Measurements from ENCODE around the gene PLCB3.

The PLCB3 gene

DNA sequence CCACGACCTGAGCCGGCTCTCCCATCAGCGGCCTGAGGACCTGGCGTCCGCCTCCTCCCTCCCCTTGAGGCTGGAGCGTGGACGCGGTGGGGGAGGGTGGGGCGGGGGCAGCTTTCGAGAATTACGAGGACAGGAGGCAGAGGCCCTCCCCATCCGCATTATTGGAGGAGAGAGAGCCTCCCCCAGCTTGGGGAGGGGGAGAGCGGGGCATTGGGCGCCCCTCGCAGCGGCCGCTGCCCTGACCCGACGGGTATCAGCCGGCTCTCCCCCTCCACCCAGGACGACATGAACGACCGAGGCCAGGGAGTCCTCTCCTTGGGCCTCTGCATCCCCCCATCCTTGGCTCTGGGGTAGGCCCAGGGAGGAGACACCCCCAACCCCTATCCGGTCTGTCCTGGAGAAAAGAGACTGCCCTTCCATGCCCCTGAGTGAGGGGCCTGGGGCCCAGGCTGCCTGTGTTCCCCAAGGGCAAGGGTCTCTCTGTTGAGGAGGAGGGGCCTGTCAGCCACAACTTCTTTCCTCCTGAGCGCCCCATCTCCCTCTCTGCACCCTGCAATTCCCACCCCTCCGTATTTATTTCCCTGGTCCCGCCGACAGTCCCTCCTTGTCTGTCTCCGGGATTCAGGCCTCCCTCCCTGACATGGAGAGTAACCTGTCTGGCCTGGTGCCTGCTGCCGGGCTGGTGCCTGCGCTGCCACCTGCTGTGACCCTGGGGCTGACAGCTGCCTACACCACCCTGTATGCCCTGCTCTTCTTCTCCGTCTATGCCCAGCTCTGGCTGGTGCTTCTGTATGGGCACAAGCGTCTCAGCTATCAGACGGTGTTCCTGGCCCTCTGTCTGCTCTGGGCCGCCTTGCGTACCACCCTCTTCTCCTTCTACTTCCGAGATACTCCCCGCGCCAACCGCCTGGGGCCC is 34.8 kb downstream of the PLCB3 start:
- no peak for DNase-seq (ENCODE audit: low read depth in 4 of 4, low spot score in 1 of 4)

DNA sequence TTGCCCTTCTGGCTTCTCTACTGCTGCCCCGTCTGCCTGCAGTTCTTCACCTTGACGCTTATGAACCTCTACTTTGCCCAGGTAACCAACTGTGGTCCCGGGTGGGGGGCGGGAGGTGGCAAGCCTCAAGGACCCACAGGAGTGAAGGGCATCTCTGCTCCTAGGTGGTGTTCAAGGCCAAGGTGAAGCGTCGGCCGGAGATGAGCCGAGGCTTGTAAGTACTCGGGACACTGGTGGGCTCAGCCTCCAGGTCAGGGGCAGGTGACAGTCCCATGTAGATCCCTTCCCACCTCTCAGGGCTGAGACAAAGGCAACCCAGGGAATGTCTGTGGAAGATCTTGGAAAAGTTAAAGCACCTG is 35.5 kb downstream of the PLCB3 start:
- no peak for DNase-seq (ENCODE audit: low read depth in 4 of 4, low spot score in 1 of 4)

DNA sequence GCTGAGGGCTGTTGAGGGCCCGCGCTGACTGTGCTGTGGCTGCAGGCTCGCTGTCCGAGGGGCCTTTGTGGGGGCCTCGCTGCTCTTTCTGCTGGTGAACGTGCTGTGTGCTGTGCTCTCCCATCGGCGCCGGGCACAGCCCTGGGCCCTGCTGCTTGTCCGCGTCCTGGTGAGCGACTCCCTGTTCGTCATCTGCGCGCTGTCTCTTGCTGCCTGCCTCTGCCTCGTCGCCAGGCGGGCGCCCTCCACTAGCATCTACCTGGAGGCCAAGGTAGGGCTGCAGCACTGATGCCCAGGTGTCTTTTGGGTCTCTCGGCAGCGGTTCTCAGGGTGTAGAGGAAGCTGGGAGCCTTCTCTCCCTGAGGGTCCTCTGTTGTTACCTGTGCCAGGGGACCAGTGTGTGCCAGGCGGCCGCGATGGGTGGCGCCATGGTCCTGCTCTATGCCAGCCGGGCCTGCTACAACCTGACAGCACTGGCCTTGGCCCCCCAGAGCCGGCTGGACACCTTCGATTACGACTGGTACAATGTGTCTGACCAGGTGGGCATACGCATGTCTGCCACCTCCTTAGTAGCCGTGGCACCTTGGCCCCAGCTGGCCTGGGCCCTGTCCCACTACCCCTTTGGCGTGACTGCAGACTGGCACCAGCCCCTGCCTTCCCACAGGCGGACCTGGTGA is 36.5 kb downstream of the PLCB3 start:
- no peak for DNase-seq (ENCODE audit: low read depth in 4 of 4, low spot score in 1 of 4)

DNA sequence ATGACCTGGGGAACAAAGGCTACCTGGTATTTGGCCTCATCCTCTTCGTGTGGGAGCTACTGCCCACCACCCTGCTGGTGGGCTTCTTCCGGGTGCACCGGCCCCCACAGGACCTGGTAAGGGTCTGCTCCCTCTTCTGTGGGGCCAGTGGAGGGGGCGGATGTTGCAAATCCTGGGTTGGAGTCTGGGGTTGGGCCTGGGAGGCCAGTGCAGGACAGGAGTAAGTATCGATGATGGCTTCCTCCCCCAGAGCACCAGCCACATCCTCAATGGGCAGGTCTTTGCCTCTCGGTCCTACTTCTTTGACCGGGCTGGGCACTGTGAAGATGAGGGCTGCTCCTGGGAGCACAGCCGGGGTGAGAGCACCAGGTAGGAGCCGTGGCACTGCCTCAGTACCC is 37.0 kb downstream of the PLCB3 start:
- no peak for DNase-seq (ENCODE audit: low read depth in 4 of 4, low spot score in 1 of 4)

GRCh38 chr11:64289002-64289564 is 37.8 kb downstream of the PLCB3 start:
- no peak for DNase-seq (ENCODE audit: low read depth in 4 of 4, low spot score in 1 of 4)

DNA sequence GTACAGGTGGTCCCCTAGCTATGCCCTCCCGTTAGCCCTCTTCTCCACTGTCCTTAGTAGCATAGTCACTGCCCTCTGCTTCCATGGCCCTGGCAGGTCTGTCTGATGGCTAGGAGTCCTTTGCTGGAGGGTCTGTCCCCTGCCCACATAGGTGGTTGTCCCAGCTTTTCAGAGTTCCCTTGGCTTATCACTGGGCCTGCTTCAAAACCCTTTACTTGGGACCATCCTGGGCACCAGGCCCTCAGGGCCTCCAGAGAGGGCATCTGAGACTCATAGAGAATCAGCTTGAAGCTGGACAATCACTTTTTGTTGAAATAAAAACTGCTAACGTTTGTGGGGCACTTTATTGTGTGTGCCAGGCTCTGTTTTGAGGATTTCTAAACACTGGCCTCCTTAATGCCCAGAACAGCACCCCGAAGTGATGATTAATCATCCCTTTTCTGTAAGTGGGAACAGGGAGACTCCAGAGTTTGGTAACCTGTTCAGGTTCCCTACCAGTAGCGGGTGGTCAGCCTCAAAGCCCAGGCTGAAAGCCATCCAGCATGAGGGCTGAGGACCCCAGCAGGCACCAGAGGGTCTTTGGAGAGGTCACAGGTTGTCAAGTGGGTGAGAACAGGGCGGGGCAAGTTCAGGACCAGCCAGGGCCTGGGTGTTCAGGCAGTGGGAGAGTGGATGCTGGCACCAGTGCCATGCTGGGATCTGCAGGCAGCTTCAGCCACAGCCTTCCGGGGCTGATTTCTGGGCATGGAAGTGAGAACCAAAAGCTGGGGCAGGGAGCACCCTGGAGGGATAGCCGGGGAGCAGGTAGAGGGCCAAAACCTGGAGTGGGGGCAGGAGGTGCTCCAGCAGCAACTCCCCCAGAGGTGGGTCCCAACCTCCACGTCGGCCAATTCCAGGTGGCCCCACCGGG is 39.3 kb downstream of the PLCB3 start:
- no peak for DNase-seq (ENCODE audit: low read depth in 4 of 4, low spot score in 1 of 4)

GRCh38 chr11:64291262-64291751 is 40.0 kb downstream of the PLCB3 start, which contains the start of gene KCNK4:
KCNK4 (plus strand) TSS chr11:64291302; CDS start chr11:64293019, 1,717 bp downstream.
- DNase-seq (ENCODE audit: low read depth in 4 of 4, low spot score in 1 of 4) = no peak

DNA sequence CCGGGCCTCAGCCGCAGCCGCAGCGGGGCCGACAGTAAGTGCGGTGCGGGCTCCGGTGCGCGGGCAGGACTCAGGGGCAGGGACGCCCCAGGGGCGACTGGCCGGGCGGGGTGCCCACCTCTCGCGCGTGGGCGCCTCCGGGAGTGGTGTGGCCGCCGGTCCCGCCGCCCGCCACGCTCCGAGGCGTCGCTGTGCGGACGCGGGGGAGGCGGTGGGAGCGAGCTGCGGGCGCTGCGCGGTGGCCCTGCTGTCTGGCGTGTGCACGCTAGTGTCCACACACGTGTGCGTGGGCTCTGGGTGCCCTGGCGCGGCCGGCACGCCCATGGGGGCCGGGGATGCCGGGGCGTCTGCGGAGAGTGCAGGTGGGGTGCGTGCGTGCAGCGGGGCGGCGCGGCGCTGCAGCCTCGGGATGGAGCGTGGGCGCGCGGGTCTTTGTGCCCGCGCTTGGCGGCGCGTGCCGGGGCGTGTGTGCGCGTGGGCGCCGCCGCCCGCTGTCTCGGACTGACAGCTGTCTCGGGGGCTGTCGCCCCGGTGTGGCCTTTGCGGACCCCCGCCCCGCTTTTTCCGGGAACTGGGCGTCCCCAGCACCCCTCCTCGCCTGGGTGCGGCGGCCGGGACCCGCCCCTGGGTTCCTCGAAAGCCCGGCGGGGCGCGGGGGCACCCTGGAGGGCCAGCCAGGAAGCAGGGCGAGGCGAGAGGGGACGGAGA is 40.6 kb downstream of the PLCB3 start:
- DNase-seq (ENCODE audit: low read depth in 4 of 4, low spot score in 1 of 4) = no peak

- DNase-seq (ENCODE audit: low read depth in 4 of 4, low spot score in 1 of 4) = no peak
These were observed 41.3 kb downstream of the PLCB3 start for GRCh38 chr11:64292460-64293254.

DNA sequence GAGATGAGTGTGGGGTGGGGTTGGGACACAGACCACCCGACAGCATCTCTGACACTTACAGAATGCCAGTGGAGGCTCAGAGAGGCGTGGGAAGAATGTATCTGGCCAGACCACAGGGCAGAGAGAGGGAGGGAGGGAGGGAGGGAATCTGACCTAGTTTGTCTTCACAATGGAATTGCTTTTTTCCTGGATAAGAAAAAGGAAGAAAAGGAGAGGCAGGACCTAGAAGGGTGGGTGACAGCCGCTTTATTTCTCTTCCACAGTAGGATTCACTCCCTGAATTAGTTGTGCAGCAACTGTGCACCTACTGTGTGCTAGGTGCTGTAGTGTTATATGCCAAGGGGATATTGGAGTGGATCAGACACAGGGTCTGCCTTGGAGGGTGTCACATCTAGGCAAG is 43.4 kb downstream of the PLCB3 start:
- DNase-seq (ENCODE audit: low read depth in 4 of 4, low spot score in 1 of 4) = no peak

GRCh38 chr11:64295760-64296159 is 44.4 kb downstream of the PLCB3 start:
- DNase-seq (ENCODE audit: low read depth in 4 of 4, low spot score in 1 of 4) = no peak

GRCh38 chr11:64296236-64296635 is 44.9 kb downstream of the PLCB3 start:
- DNase-seq (ENCODE audit: low read depth in 4 of 4, low spot score in 1 of 4) = no peak

DNA sequence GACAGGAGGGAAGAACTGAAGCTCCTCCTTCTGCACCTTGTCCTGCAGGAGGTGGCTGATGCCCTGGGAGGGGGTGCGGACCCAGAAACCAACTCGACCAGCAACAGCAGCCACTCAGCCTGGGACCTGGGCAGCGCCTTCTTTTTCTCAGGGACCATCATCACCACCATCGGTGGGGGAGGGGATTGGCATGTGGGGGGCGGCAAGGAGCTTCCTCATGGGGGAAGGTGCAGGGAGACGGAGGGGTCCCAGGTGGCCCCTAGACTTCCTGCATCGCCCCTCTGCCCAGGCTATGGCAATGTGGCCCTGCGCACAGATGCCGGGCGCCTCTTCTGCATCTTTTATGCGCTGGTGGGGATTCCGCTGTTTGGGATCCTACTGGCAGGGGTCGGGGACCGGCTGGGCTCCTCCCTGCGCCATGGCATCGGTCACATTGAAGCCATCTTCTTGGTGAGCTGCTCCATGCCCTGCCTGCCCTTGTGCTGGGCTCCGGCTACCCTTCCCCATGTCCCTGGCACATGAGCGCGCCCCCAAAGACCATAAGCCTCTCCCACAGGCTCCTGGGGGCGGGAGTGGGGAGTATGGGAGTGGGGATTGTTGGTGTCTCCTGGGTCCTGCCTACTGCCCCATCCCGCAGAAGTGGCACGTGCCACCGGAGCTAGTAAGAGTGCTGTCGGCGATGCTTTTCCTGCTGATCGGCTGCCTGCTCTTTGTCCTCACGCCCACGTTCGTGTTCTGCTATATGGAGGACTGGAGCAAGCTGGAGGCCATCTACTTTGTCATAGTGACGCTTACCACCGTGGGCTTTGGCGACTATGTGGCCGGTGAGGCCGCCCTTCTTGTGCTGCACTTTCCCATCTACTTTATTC is 45.7 kb downstream of the PLCB3 start:
- no peak for DNase-seq (ENCODE audit: low read depth in 4 of 4, low spot score in 1 of 4)

GRCh38 chr11:64297699-64298358 is 46.5 kb downstream of the PLCB3 start:
- DNase-seq (ENCODE audit: low read depth in 4 of 4, low spot score in 1 of 4) = no peak

DNA sequence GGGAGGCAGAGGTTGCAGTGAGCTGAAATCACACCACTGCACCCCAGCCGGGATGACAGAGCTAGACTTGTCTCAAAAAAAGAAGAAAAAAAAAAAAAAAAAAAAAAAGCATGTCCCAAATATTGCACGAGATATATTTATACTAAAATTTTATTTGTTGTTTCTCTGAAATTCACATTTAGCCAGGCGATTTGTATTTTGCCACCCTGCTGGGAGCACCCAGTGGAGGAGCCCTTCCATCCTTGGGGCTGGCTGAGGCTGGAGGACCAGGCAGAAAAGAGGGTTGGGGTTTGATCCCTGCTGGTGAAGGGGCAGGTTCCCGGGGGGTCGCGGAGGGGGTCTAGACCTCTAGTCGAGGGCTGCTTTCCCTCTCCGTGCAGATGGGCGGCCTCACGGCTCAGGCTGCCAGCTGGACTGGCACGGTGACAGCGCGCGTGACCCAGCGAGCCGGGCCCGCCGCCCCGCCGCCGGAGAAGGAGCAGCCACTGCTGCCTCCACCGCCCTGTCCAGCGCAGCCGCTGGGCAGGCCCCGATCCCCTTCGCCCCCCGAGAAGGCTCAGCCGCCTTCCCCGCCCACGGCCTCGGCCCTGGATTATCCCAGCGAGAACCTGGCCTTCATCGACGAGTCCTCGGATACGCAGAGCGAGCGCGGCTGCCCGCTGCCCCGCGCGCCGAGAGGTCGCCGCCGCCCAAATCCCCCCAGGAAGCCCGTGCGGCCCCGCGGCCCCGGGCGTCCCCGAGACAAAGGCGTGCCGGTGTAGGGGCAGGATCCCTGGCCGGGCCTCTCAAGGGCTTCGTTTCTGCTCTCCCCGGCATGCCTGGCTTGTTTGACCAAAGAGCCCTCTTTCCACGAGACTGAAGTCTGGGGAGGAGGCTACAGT is 47.9 kb downstream of the PLCB3 start:
- no peak for DNase-seq (ENCODE audit: low read depth in 4 of 4, low spot score in 1 of 4)

- DNase-seq (ENCODE audit: low read depth in 4 of 4, low spot score in 1 of 4) = no peak
These were observed 48.7 kb downstream of the PLCB3 start, which contains the start of gene CATSPERZ for GRCh38 chr11:64299847-64300648. CATSPERZ (plus strand) TSS chr11:64300358; CDS start chr11:64300411, 53 bp downstream.

All from stimulated activated CD4-positive, alpha-beta T cell treated with anti-CD3 and anti-CD28 coated beads, Interleukin-1b, Interleukin-23, amount 100 ng/mL, for 24 hours (primary cell).